ENCODE measurements around the gene USP6. TPM values are rescaled to one million over a fixed set of nuclear protein-coding genes. Genes with fewer than 3 reads are reported as not detected.
"Not testable (repeated sequence)": the region's sequence is repeated elsewhere in the genome, so short reads cannot be mapped to it uniquely, and the experiment has no call there.

USP6 gene
- total RNA-seq, 1 donor from 2014 or later, result 0.49 TPM

DNA sequence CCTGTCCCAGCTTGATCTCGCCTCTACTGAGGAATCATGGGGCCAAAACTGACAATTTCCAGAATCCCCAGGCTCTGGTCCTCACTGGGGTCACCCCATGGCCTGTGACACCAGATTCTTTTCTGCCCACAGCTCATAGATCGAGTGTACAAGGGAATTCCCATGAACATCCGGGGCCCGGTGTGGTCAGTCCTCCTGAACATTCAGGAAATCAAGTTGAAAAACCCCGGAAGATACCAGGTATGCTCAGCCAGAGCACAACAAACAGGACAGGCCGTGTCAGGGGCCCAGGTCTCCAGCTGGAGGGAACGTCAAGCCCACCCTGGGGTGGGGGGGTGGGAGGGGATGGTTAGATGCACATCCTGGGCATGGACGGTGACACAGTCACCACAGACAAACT is 17.5 kb downstream of the USP6 start:
- Histone ChIP-seq H3K4me3 (no peak overlapping the region), H3K36me3 (no peaks in the 10 kb centered on the region), H3K27ac (no peak overlapping the region), H3K27me3 (no peaks in the 10 kb centered on the region), H3K4me1 (no peaks in the 10 kb centered on the region), H3K9me3 (no peaks in the 10 kb centered on the region)
- DNase-seq (ENCODE audit: extremely low spot score in 2 of 2), result no peak
- TF ChIP-seq POLR2A (IDR thresholded peaks at IDR 0.05) (no peak), POLR2AphosphoS5 (IDR thresholded peaks at IDR 0.05; ENCODE audit: insufficient read depth in 1 of 2, low read depth in 1 of 2) (no peak)
- TF ChIP-seq, protein P1, sequence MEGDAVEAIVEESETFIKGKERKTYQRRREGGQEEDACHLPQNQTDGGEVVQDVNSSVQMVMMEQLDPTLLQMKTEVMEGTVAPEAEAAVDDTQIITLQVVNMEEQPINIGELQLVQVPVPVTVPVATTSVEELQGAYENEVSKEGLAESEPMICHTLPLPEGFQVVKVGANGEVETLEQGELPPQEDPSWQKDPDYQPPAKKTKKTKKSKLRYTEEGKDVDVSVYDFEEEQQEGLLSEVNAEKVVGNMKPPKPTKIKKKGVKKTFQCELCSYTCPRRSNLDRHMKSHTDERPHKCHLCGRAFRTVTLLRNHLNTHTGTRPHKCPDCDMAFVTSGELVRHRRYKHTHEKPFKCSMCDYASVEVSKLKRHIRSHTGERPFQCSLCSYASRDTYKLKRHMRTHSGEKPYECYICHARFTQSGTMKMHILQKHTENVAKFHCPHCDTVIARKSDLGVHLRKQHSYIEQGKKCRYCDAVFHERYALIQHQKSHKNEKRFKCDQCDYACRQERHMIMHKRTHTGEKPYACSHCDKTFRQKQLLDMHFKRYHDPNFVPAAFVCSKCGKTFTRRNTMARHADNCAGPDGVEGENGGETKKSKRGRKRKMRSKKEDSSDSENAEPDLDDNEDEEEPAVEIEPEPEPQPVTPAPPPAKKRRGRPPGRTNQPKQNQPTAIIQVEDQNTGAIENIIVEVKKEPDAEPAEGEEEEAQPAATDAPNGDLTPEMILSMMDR (IDR thresholded peaks at IDR 0.05), result no peak
- intact Hi-C loops (cut with DNase I), result no loop called here

DNA sequence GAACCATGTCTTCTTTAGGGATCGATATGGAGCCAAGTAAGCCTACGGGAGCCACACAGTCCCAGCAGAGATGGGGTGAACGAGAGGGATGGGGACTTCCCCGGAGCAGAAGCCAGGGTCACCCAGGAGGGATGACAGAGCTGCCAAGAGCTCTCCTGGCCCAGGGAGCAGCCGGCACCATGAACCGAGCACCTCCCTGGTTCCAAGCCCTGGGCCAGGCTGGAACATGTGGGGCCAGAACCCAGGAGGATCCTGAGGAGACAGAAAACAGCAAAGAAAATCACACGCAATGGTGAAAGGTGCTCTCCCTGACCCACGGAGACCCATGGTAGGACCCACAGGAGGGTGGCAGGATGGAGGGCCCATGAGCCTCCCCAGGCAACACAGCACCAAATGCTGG is 18.1 kb downstream of the USP6 start:
- not testable (repeated sequence) for H3K27ac ChIP-seq

DNA sequence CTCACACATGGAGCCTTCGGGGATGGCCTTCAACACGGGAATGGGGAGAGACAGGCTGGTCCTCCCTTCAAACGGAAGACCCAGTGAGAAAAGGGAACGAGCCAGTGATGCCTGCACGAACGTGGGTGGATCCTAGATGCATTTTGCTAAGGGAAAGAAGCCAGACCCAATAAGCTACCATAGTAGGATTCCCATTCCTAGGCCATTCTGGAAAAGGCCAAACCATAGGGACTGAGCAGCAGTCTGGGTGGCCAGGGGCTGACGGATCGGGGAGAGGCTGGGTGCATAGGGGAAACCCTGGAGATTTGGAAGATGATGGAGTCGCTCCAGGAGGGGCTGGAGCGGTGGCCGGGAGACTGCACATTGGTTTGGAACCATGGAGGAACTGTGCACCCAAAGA is 18.7 kb downstream of the USP6 start:
- H3K4me3 ChIP-seq; DNase-seq (ENCODE audit: extremely low spot score in 2 of 2); H3K36me3 ChIP-seq; H3K4me1 ChIP-seq; H3K9me3 ChIP-seq; H3K27me3 ChIP-seq; intact Hi-C loops (cut with DNase I); H3K27ac ChIP-seq: not testable (repeated sequence)

More for the DNA sequence above, 18.1 kb downstream of the USP6 start:
- H3K36me3 ChIP-seq; H3K4me3 ChIP-seq; DNase-seq (ENCODE audit: extremely low spot score in 2 of 2); H3K4me1 ChIP-seq; intact Hi-C loops (cut with DNase I); H3K27me3 ChIP-seq; H3K9me3 ChIP-seq: not testable (repeated sequence)

DNA sequence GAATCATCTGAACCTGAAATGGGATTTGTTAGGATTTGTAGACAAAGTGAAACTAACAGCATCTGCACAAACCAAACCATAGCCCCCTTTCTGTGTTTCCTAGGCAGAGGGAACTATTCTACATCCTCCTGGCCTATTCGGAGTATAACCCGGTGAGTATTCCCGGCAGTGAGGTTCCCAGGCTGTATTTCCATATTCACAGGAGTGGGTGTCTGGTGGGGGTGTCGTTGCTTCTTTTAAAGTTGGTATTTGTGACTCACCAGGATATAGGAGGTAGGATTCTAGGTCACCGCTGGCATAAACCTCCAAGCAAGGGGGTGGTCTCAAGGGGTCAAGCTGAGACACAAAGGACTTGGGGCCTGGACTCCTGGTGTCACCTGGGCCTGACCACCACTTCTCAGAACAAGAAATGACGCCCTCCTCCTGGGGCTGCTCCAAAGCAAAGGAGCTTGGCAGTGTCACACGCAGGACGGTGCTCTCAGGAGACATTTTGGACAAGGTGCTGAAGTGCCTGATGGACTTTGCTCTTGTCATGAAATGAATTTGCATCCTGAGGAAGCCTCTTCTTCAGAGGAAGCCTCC is 19.4 kb downstream of the USP6 start:
- H3K4me3 ChIP-seq; intact Hi-C loops (cut with DNase I); H3K27me3 ChIP-seq; H3K4me1 ChIP-seq; H3K27ac ChIP-seq; H3K36me3 ChIP-seq; DNase-seq (ENCODE audit: extremely low spot score in 2 of 2); H3K9me3 ChIP-seq: not testable (repeated sequence)

DNA sequence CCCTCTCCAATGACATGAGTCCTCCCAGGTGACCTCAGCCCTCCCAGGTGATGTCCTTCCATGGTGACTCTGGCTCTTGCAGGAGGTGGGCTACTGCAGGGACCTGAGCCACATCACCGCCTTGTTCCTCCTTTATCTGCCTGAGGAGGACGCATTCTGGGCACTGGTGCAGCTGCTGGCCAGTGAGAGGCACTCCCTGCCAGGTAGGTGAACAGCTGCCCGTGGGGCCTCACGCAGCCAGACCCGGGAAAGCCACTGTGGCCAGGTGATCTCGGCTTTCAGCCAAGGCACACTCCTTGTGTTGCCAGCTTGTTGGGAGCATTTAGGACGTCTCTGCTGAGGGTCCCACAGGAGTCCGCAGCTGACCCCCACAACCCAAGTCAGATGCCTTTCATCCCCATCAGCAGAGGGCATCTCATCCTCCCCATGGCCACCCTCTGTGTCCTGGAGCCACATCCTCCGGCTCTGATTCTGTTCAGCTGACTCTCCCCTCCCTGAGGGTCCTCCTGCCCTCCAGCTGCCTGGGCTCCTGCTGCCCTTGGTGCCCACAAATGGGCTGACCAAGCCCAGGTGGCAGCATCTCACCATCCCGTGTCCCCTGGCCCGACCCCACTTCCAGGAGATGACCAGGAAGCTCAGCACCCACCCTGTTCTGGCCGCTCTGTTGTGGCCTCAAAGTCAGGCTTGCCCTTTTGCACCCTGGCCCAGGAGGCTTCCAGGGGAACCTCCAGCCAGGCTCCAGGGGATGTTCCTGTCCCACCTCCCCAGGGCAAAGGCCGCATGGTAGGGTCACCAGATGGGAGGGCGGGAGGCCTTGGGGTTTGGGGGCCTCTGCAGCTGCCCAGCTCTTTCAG is 20.1 kb downstream of the USP6 start:
- peak in 1 of 2 donors; percentile 67 for DNase-seq (ENCODE audit: extremely low spot score in 2 of 2)
- intact Hi-C loops (cut with DNase I), result no loop called here
- H3K4me1 ChIP-seq, result no peaks in the 10 kb centered on the region
- H3K9me3 ChIP-seq, result no peaks in the 10 kb centered on the region
- no peaks in the 10 kb centered on the region for H3K36me3 ChIP-seq
- H3K27me3 ChIP-seq, result no peaks in the 10 kb centered on the region
- H3K4me3 ChIP-seq, result no peak overlapping the region
- TF ChIP-seq POLR2A (IDR thresholded peaks at IDR 0.05), result no peak
- no peak for TF ChIP-seq POLR2AphosphoS5 (IDR thresholded peaks at IDR 0.05; ENCODE audit: insufficient read depth in 1 of 2, low read depth in 1 of 2)
- TF ChIP-seq, protein P1 (IDR thresholded peaks at IDR 0.05), result no peak
- H3K27ac ChIP-seq, result no peak overlapping the region

DNA sequence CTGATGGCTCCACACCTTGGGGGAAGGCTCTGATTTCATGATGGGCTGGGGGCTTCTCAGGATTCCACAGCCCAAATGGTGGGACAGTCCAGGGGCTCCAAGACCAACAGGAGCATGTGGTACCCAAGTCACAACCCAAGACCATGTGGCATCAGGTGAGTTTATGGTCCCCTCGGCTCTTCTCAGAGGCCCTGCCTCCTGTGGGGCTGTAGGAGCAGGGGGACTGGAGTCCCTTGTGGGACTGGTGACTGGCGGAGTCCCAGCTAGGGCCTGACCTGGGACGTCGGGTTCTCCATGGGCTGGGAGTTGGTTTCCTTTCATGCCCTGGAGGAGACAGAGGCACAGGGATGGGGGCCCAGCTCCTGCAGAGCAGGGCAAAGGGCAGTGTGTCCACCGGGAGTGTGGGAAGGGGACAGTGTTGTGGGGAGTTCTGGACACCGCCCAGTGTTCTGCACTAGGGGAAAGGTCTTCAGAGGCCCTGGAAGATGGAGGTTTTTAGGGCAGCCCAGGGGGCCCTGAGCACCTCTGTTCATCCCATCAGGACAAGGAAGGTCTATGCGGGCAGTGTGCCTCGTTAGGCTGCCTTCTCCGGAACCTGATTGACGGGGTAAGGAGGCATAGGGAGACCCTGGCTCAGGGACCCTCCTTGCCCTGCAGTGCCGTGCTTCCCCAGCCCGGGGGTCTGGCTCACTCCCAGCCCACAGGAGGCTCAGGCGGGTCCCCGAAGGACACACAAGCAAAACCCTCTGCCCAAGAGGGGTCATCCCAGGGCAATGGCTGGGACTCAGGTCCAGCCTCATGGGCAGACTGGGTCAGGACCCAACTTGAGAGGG is 21.0 kb downstream of the USP6 start:
- intact Hi-C loops (cut with DNase I); H3K4me1 ChIP-seq; H3K27me3 ChIP-seq; H3K27ac ChIP-seq; H3K4me3 ChIP-seq; H3K9me3 ChIP-seq; H3K36me3 ChIP-seq: not testable (repeated sequence)
- peak in 1 of 2 donors; percentile 79 for DNase-seq (ENCODE audit: extremely low spot score in 2 of 2)

DNA sequence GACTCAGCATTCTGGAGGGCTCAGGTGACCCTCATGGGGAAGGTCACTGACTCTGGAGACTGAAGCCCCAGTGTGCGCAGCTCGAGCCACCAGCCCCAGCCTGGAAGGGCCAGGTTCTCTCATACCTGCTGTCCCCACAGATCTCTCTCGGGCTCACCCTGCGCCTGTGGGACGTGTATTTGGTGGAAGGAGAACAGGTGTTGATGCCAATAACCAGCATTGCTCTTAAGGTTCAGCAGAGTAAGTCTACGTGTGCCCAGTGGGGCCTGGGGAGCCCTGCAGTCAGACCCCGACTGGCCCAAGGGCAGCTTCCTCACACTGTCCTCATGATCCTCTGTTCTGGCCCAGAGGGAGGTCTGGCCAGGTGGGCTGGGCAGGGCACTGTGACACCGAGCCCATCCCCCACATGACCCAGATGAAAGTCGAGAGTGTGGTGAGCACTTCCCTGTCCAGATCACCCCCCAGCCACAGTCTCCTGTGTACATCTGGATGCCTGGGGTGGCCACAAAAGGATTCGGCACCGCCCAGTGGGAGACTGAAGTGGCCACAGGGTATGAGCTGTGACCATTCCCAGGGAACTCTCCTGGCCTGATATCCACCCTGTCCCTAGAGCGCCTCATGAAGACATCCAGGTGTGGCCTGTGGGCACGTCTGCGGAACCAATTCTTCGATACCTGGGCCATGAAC is 21.8 kb downstream of the USP6 start:
- H3K4me3 ChIP-seq; H3K4me1 ChIP-seq; H3K27ac ChIP-seq; DNase-seq (ENCODE audit: extremely low spot score in 2 of 2); intact Hi-C loops (cut with DNase I); H3K27me3 ChIP-seq; H3K9me3 ChIP-seq; H3K36me3 ChIP-seq: not testable (repeated sequence)

DNA sequence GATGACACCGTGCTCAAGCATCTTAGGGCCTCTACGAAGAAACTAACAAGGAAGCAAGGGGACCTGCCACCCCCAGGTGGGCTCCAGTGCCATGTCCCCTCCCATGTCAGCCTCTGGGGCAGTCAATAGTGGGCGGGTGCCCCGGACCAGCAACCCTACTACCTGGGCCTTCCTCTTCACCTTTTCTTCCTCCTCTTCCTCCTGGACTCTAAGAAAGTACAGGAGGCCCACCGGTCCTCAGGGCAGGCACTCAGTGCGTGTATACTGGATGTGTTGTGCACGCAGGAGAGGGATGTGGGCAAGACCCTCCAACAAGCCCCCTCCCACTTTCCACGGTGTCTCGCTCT is 22.3 kb downstream of the USP6 start:
- H3K27me3 ChIP-seq; H3K36me3 ChIP-seq; H3K4me3 ChIP-seq; H3K27ac ChIP-seq; H3K4me1 ChIP-seq; intact Hi-C loops (cut with DNase I); DNase-seq (ENCODE audit: extremely low spot score in 2 of 2); H3K9me3 ChIP-seq: not testable (repeated sequence)
